COLO668 (cell line): ENCODE data around the gene ZDHHC14.

Experiments
- DNase-seq: peaks from one replicate; lab custom pipeline; 2025; ENCODE audit not compliant: unreplicated experiment; lab: John Stamatoyannopoulos, UW

Gene ZDHHC14

DNA sequence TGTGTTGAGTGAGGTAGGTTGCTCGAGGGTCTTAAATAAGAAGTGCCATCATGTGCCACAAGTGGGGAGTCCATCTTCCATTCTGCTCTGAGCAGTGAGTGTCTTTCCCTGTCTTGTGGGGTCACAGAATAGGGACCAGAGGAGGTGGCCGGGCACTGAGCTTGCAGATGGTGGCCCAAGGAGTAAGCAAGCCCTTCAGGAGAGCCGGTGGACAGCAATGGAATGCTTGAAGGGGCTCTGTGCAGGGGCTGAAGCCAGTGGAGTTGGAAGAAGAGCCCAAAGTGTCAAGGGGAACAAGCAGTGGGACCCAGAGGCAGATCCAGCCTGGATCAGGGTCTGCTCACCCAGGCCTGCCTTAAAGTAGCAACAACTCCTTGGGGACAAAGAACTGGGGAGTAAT is 228.6 kb downstream of the ZDHHC14 start:
- DNase-seq = no peak

DNA sequence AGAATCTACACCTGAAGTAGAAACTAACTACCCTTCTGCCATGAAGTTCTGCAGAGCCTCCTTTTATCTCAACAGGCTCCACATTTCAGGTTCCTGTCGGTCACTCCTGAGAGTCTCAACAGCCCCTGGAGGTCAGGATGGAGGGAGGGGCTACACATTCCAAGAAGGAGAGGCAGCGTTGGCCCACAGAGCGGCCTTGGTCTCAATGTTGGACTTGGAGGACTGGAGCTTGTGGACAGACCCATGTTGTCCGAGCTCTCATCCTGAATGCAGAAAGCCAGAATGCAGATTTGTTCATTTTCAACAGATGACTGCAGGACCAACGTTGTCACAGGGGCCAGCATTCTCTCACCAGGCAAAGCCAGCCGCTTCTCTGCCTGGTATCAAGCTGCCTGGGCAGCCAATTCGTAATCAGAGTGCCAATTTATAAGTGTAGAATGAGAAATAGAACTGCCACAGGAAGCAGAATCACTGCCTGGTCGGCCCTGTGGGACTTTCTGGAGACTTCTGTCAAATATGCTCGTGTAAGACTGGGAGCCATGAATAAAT is 229.5 kb downstream of the ZDHHC14 start:
- no peak for DNase-seq

DNA sequence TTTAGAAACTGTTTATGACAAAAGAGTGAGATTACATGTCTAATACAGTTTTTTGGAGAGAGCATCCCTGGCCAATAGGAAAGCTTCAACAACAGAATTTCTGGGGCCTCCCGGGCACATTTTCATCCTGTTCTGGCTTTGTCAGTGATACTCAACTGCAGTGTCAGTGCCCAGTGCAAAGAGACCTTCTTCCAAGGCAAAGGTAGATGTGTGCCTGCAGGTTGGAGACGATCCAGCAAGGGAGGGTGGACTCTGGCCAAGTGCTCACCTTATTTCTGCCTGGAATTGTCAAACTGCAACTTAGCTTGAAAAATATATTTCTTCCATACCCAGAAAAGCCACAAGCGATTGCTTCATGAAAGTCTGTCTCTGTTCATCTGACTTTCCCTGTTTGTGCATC is 230.4 kb downstream of the ZDHHC14 start:
- DNase-seq = no peak

DNA sequence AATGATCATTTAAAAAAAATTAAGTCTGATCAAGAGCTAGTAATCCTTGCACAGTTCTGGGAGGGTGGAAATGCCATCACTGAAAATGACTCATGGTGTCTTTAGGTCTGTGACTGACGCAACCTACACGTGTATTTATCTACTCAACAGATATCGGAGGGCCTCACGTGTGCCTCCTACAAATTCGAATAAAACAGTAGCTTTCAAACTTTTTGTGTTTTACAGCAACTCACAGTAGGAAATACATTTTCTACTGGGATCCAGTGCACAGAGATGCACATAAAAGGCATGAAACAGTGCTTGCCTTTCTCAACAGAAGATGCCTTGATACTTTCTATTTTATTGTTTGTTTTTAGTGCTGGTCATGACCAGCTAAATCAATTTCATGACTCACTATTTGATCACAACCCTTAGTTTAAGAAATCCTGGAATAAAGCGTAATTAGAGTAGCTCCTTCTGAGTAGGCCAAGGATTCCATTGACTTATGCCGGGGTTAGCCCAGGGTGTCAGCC is 232.1 kb downstream of the ZDHHC14 start:
- no peak for DNase-seq

DNA sequence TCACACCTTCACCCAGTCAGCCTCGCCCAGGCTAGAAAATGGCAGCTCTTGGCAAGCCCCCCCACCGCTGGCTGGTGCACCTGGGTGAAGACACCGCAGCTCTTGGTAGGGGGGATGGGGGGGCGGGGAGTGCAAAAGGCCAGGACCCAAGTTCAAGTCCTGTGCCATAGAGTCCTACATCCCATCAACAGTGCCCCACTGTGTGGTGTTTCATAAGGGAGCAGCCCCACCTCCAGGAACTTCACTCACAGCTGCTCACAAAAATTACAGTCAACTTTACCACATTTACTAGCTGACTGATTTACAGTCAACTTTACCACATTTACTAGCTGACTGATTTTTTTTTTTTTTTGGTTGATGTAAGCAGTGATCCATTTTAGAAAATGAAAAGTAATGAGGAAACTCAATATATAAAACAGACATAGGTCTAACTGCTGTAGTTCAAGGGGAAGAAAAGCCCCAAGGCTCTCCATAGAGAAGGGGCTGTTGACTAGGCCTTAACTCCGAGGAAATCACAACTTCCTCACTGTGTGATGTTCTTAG is 233.1 kb downstream of the ZDHHC14 start:
- DNase-seq = no peak

DNA sequence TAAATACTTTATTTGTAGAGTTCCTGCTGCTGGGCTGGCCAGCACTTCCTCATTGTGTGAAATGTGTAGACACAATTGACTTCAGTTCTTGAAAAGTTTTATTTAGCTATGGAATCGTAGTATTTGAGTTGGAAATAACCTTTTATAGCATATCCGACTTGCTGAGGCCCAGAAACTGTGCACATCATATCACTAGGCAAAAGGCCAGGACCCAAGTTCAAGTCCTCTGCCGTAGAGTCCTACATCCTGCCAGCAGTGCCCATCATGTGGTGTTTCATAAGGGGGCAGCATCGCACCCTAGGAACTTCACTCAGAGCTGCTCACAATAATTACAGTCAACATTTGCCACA is 234.4 kb downstream of the ZDHHC14 start:
- DNase-seq = no peak

DNA sequence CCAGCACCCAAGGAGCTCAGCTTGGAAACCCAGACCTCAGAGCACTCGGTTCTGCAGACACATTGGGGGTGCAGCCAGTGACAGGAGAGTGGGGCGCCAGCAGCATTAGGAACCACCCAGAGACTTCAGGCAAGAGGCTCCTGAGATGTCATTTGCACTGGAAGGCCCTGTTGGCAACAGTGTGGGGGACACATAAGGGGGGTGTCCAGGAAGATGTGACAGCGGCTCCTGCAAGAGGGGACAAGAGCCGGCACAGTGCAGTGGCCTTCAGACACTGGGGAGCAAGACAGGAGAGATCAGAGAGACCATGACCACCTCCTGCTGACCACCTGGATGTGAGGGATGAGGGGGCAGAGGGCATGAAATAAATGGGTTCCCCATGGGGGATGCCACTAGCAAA is 235.0 kb downstream of the ZDHHC14 start:
- no peak for DNase-seq

DNA sequence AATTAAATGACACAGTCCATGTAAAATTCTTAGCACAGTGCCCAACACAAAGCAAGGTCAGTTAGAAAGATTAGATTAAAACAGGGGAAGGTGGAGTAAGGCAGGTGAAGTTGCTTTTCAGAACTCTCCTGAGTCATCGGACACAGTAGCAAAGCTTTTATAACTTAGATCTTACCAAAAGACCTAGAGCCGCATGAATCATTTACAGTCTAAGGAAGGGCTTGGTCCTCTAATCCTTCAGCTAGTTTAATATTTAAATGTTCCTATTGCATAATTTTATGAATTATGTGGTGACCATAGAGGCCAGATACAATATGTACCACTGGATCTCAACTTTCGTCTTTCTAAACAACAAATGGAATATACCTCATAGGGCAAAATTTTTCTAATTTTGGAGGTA is 240.0 kb downstream of the ZDHHC14 start:
- no peak for DNase-seq

DNA sequence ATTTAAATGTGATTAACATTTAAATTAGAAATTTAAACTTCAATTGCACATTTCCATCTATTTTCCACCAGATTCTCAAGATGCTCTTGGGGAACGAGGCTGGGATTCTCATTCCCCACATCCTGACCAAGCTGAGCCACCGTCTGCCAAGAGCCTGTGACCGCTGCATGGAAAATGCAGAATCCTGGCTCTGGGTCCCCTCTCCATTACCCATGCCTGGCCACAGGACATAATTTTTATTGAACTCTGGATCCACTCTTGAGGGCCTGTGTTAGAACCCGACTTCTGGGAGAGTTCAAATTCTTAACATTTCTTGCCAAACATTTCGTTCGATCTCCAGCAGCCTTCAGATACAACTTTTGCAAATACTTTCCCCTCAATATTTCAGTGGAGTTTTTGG is 240.4 kb downstream of the ZDHHC14 start:
- no peak for DNase-seq

DNA sequence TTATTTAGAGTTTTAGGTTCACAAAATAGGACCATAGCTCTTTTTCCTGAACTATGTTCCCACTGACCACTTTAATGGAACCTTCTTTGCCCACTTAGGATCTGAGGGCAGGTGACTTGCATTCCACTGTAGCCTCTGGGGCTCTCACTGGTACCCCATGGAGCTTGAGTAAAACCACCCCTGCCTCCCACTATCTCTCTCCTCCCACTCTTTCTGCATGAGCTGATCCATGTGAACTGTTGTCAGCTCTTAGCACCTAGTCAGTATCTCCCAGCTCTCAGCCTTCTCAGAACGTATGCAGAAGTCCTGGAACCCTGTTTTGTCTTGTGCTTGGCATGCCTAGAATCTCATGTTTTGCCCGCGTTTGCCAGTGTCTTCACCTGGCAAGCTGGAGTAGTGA is 241.4 kb downstream of the ZDHHC14 start:
- DNase-seq = no peak

DNA sequence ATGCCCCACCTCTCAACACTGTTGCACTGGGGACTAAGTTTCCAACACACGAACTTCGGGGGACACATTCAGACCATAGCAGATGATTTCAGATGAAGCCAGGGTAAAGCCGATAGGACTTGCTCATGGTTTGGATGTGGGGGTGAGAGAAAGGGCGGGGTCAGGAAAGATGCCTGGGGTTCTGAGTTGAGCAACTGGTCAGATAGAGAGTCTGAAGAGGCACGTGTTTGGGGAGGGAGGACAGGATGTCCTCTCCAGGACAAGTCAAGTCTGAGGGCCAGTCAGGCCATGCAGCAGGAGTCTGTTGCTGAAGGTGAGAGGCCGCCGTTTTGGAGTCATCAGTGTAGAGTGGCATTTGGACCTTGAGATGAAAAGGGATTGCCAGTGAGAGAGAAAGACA is 244.1 kb downstream of the ZDHHC14 start:
- DNase-seq = no peak

DNA sequence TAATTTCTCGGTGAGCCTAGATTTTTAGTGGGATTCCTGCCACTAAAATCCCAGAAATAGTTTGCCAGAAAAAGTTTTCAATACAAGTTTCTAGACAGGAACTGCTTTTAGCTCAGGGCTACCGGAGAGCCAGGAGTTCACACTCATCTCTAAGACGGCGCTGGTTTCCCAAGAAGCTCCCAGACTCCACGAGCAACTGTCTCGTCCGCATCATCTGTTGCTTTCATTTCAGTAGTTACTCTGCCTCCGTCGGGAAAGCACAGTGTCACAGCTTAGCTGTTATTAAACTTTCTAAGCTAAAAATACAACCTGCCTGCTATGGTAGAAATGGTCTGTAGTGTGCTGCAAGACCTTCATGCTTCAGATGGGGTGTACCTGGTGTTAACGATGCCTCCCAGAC is 244.8 kb downstream of the ZDHHC14 start:
- DNase-seq = no peak

DNA sequence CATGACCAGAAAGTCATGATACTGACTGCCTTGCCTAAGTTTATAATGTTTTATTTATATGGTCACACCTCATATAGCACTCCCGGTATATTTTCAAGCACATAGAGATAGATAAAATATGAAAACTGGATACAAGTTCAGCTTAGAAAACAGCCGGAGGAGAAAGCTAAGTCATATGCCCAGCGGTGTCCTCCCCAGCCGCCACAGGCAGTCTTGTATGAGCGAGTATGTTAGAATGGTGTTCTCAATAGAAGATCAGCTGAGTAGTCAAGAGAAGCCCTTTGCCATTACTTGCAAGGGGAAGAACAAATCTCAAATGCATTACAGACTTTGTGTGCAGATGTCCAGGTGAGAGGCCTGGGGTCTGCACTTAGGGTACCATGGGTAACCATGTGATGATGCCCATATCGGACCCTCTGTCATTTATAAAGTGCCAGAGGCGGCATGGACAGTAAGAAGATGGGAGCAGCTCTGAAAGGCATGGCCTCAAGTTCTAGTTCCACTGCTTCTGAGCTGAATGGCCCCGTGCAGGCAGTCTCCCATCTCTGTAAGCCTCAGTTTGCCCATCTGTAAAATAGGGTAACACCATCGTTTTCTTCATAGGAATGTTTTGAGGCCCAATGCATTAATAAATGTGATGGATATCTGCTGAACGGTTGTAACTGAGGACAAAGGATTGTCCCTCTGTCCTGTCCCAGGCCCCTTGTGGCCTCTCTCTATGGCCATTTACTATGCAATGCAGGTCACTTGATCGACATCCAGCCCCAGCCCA is 246.4 kb downstream of the ZDHHC14 start:
- no peak for DNase-seq

DNA sequence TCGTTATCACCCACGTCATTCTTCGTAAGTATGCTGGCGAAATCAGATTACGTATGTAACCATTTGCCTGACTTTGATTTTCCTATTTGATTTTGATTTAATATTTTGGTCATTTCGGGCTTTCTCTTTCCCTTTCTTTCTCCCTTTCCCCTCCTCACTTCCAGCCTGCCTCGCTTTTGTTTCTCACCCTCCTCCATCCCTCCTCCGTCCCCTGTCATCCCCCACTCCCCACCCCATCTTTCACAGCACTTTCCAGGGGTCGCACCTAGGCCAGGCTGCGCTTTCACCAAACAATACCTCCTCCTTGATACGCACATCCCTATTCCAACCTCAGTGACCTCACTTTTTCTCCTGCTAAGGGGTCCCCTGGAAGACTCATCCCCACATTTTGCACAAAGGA is 247.5 kb downstream of the ZDHHC14 start:
- no peak for DNase-seq

DNA sequence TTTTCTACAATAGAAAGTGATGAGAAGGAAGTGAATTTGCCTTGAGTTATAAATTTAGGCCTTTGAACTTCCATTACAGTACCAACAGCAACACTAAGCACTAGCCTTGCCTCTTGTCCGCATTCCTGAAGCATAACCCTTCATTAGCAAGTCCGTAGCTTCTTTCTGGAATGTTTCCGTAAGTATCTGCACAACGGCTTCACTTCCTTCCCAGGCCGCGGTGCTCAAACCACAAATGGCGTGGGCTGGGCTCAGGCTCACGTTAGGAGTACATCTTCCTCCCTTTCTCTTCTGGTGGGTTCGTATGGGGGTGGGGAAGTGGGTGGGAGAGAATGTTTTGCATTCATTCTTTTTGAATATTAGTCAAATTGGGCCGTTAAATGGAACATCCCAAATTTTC is 248.2 kb downstream of the ZDHHC14 start:
- DNase-seq = no peak

DNA sequence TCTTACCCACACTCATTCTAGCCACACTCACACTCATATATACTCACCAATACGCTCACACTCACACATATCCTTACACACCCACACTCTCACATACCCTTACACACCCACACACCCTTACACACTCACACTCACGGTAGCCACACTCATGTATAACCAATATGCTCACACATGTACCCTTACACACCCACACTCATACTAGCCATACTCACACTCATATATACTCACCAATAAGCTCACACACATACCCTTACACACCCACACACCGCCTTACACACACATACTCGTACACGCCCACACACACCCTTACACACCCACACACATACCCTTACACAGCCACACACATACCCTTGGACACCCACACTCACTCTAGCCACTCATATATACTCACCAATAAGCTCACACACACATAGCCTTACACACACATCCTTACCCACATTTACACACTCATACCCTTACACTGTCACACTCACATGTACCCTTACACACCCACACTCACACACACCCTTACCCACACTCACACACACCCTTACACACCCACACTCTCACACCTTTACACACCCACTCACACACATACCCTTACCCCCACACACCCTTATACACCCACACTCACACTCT is 249.6 kb downstream of the ZDHHC14 start:
- DNase-seq = no peak

DNA sequence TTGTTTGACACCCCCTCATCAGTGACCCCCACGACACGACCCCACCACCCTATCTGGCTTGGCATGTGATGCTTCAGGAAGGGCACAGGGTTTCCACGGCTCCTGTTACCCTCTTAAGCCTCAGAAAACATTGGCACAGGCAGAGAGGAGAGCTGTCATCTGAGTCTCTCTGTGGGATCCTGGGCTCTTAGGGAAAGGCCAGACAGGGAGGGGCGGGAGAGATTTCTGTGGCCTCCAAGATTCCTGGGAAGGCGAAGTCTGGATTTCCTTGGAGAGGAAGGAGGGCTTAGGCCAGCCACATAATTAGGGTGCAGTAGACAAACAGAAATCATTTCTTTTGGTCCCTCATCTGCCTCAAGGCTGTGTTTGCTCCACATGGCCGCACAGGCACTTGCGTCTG is 250.4 kb downstream of the ZDHHC14 start:
- DNase-seq = no peak

DNA sequence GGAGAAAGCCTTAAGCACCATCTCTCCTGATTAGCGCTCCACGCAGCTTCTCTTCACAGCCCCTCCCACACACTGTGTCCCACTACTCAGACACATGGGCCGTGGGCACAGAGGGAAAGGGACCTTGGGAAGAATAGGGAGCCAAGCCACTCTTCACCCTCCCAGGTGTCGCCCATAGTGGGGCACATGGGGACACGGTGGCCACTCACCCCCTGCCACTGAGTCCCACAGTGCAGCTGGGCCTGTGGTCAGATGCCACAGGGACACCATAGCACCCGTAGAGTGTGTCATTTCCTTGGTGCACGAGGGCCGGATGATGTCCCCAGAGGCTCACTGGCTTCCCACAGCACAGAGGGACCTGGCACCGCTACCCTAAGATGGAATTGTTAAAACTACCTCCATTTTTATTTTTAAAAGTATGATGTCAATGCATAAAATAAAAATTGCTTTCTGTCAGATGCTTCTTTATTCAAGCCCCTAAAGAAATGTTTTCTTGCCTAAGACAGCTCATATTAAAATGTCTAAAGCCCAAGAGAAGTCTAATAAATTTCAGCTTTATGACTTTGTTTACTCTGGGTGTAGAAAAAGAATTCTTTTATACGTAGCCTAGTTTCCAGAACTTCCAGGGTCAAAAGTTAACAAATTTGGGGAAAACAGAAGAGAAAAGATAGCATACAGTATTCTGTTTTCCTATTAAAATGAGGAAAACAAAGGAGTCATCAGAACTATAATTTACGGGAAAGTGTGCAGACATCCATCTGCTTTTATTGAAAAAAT is 251.0 kb downstream of the ZDHHC14 start:
- DNase-seq = no peak

DNA sequence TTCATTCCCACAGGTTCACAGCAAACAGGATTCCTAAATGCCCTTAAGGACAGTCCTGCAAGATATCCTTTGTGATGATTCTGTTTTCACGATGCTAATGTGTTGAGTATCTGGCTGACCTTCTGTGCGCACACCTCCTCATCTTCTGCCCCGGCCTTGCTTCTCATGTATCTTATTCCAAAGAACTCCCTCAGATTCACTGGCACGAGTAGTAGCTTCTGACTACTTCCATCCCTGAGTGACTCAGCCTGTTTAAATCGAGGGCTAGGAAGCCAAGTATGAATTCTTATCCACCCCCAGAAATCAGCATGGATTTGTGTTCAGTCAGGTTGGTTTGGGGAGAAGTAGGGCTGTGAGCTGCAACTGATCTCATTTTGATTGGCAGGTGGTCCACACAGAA is 251.8 kb downstream of the ZDHHC14 start:
- DNase-seq = no peak

DNA sequence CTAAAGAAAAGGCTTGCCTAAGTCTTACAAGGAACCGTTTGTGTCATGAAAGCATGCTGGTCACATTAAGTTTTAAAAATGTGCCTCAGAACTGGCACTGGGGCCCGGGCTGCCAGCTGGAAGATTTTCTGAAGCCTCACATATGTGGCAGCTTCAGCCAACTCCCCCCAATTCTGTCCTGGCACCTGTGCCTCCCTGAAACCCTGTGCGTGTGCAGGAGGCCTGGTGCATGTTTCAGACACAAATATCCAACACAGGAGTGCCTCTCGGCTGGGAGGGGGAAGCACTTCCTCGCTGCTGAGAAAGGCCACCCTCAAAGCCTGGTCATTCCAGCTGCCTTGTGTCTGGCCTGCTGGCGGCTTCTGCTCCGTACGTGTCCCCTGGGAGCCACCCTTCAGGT is 253.6 kb downstream of the ZDHHC14 start:
- no peak for DNase-seq

DNA sequence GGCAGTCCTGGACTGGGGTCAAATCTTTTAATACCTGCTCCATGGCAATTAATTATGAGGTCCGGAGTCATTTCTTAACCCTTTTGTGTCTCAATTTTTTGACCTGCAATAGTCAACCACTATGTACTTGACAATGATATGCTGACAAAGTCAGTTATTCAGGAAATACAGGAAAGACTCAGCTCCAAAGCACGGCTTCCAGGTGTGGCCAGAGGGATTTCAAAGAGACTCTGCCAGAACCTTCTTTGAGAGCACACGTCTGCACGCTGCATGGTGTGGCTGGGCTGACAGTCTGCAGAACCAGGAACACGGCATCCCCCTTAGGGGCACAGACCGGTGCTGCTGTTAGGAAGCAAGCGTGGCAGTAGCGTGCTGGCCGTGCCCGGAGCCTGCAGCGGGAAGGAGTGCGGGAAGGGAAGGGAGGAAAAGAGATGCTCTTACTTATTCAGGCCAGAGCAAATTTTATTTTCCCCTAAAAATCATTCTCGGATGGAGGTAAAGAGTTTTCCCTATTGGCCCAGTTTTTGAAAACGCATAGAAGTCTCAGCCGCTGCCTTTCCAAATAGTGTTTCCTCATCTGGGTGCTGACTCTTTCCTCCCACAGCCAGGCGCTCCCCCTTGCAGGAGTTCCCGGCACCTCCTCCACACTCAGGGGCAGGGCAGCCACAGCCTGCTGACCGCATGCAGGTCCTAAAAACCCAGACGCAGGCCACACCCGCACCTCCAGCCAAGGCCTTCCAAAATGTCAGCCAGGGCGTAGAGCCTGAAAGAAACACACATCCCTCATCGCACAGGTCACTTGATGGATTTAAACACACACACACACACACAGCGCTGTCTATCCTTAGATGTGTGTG is 254.6 kb downstream of the ZDHHC14 start:
- no peak for DNase-seq
